Measurements from ENCODE around the gene NAXD.

GRCh38 chr13:110638814-110639806, 23.8 kb downstream of the NAXD start:
- TF ChIP-seq, protein P1, sequence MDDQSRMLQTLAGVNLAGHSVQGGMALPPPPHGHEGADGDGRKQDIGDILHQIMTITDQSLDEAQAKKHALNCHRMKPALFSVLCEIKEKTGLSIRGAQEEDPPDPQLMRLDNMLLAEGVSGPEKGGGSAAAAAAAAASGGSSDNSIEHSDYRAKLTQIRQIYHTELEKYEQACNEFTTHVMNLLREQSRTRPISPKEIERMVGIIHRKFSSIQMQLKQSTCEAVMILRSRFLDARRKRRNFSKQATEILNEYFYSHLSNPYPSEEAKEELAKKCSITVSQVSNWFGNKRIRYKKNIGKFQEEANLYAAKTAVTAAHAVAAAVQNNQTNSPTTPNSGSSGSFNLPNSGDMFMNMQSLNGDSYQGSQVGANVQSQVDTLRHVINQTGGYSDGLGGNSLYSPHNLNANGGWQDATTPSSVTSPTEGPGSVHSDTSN (IDR thresholded peaks at IDR 0.05; ENCODE audit: insufficient replicate concordance, low read depth, low read length): no peak
- TF ChIP-seq, protein P2, sequence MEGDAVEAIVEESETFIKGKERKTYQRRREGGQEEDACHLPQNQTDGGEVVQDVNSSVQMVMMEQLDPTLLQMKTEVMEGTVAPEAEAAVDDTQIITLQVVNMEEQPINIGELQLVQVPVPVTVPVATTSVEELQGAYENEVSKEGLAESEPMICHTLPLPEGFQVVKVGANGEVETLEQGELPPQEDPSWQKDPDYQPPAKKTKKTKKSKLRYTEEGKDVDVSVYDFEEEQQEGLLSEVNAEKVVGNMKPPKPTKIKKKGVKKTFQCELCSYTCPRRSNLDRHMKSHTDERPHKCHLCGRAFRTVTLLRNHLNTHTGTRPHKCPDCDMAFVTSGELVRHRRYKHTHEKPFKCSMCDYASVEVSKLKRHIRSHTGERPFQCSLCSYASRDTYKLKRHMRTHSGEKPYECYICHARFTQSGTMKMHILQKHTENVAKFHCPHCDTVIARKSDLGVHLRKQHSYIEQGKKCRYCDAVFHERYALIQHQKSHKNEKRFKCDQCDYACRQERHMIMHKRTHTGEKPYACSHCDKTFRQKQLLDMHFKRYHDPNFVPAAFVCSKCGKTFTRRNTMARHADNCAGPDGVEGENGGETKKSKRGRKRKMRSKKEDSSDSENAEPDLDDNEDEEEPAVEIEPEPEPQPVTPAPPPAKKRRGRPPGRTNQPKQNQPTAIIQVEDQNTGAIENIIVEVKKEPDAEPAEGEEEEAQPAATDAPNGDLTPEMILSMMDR (IDR thresholded peaks at IDR 0.05 in 2 of 3, conservative IDR thresholded peaks at IDR 0.05 in 1 of 3; ENCODE audit: control insufficient read depth in 2 of 3, extremely low read depth in 1 of 3, insufficient read depth in 1 of 3, low read depth in 3 of 3, low read length in 3 of 3): no peak
- TF ChIP-seq REST (IDR thresholded peaks at IDR 0.05; ENCODE audit: low read depth, low read length) (no peak), BRCA1 (IDR thresholded peaks at IDR 0.05; ENCODE audit: low read depth, low read length) (no peak)
